ENCODE measurements around the gene COL6A5. TPM values are rescaled to one million over a fixed set of nuclear protein-coding genes. Genes with fewer than 3 reads are reported as not detected.

COL6A5 gene
- total RNA-seq, 1 donor from 2014 or later, result not detected

GRCh38 chr3:130462089-130462488, 116.6 kb downstream of the COL6A5 start:
- H3K27me3 ChIP-seq (ENCODE audit: control insufficient read depth, insufficient read depth, low read length), result no peaks in the 10 kb centered on the region
- no peak for DNase-seq (ENCODE audit: low read depth)
- no peaks in the 10 kb centered on the region for H3K36me3 ChIP-seq (ENCODE audit: control insufficient read depth, insufficient read depth, low read length)
- TF ChIP-seq CTCF (IDR thresholded peaks at IDR 0.05; ENCODE audit: insufficient read depth, low read length, poor library complexity, severe bottlenecking), result no peak
- H3K4me3 ChIP-seq (ENCODE audit: low read depth, low read length), result no peak overlapping the region

GRCh38 chr3:130463221-130463620, 117.7 kb downstream of the COL6A5 start:
- TF ChIP-seq CTCF (IDR thresholded peaks at IDR 0.05; ENCODE audit: insufficient read depth, low read length, poor library complexity, severe bottlenecking), result no peak
- H3K27me3 ChIP-seq (ENCODE audit: control insufficient read depth, insufficient read depth, low read length), result no peaks in the 10 kb centered on the region

GRCh38 chr3:130465521-130465920, 120.0 kb downstream of the COL6A5 start:
- Histone ChIP-seq H3K36me3 (ENCODE audit: control insufficient read depth, insufficient read depth, low read length) (no peaks in the 10 kb centered on the region), H3K4me3 (ENCODE audit: low read depth, low read length) (no peak overlapping the region), H3K27me3 (ENCODE audit: control insufficient read depth, insufficient read depth, low read length) (no peaks in the 10 kb centered on the region)
- DNase-seq (ENCODE audit: low read depth), result no peak
- no peak for TF ChIP-seq CTCF (IDR thresholded peaks at IDR 0.05; ENCODE audit: insufficient read depth, low read length, poor library complexity, severe bottlenecking)

More at GRCh38 chr3:130463221-130463620, 117.7 kb downstream of the COL6A5 start:
- DNase-seq (ENCODE audit: low read depth), result no peak
- Histone ChIP-seq H3K36me3 (ENCODE audit: control insufficient read depth, insufficient read depth, low read length) (no peaks in the 10 kb centered on the region), H3K4me3 (ENCODE audit: low read depth, low read length) (no peak overlapping the region)

GRCh38 chr3:130468311-130468710, 122.8 kb downstream of the COL6A5 start:
- DNase-seq (ENCODE audit: low read depth), result no peak
- no peaks in the 10 kb centered on the region for H3K36me3 ChIP-seq (ENCODE audit: control insufficient read depth, insufficient read depth, low read length)
- no peak overlapping the region for H3K4me3 ChIP-seq (ENCODE audit: low read depth, low read length)
- TF ChIP-seq CTCF (IDR thresholded peaks at IDR 0.05; ENCODE audit: insufficient read depth, low read length, poor library complexity, severe bottlenecking), result no peak
- H3K27me3 ChIP-seq (ENCODE audit: control insufficient read depth, insufficient read depth, low read length), result no peaks in the 10 kb centered on the region

- H3K4me3 ChIP-seq (ENCODE audit: low read depth, low read length), result no peak overlapping the region
- H3K36me3 ChIP-seq (ENCODE audit: control insufficient read depth, insufficient read depth, low read length), result no peaks in the 10 kb centered on the region
- TF ChIP-seq CTCF (IDR thresholded peaks at IDR 0.05; ENCODE audit: insufficient read depth, low read length, poor library complexity, severe bottlenecking), result no peak
- H3K27me3 ChIP-seq (ENCODE audit: control insufficient read depth, insufficient read depth, low read length), result no peaks in the 10 kb centered on the region
- no peak for DNase-seq (ENCODE audit: low read depth)
Observed at GRCh38 chr3:130470126-130470525, 124.7 kb downstream of the COL6A5 start.

DNA sequence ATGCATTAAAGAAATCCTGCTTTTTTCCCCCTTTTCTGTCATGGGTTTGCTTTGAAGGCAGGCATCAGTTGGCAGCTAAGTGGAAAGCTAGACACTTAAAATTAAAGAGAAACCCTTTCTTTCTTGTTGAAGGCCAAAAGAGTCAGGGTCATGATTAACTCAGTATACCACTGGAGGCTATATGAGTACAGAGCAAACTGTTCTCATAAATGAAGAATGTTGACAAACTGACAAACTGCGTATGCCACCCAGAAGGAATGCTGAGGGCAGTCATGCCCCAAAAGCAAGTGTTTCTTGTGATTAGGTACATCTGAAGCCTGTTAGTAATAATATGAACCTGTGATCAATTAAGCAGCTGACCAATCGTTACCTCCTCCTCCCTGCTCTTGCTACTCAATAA, 127.9 kb downstream of the COL6A5 start:
- Histone ChIP-seq H3K36me3 (ENCODE audit: control insufficient read depth, insufficient read depth, low read length) (no peaks in the 10 kb centered on the region), H3K4me3 (ENCODE audit: low read depth, low read length) (no peak overlapping the region), H3K27me3 (ENCODE audit: control insufficient read depth, insufficient read depth, low read length) (peaks cover 2% of the 10 kb centered on the region)
- no peak for TF ChIP-seq CTCF (IDR thresholded peaks at IDR 0.05; ENCODE audit: insufficient read depth, low read length, poor library complexity, severe bottlenecking)
- DNase-seq (ENCODE audit: low read depth), result no peak

All from kidney epithelial cell (primary cell).